Psoas muscle (tissue), 8 donors: ENCODE results near the gene CLPTM1L. TPM values are rescaled to one million over a fixed set of nuclear protein-coding genes. Genes with fewer than 3 reads are reported as not detected.

Source experiments
- ATAC-seq, 4 donors: fragments of 200-7000 bp; cut with Tn5 transposase; one replicate each; pipeline ENCODE4 v1.9.1; 2020; ENCODE audit warnings: moderate library complexity in 3 of 4, mild to moderate bottlenecking in 2 of 4
- DNase-seq, 2 donors: peaks; one replicate each; pipeline ENCODE4 v3.0.0-alpha.2; 2020
- H3K27ac ChIP-seq: fragments of 200-600 bp; one replicate; pipeline ENCODE4 v1.8.0; 2022
- H3K27me3 ChIP-seq, 3 donors: fragments of 200-600 bp in 1 of 3; one replicate each; pipeline versions ENCODE4 v1.6.1 to v1.8.0; 2013 to 2022; ENCODE audit warnings: low read length in 2 of 3, mild to moderate bottlenecking in 2 of 3, moderate library complexity in 1 of 3; ENCODE audit not compliant: insufficient read depth in 3 of 3
- H3K36me3 ChIP-seq, 2 donors: fragments of 200-600 bp in 1 of 2; one replicate each; pipeline versions ENCODE4 v1.6.1 to v1.8.0; 2013 to 2022; ENCODE audit warnings: low read depth in 1 of 2, mild to moderate bottlenecking in 1 of 2, moderate library complexity in 1 of 2; ENCODE audit not compliant: insufficient read depth in 1 of 2
- H3K4me1 ChIP-seq: fragments of 200-600 bp; one replicate; pipeline ENCODE4 v1.8.0; 2022
- H3K4me3 ChIP-seq: fragments of 200-600 bp; one replicate; pipeline ENCODE4 v1.8.0; 2022; ENCODE audit warnings: mild to moderate bottlenecking
- H3K9me3 ChIP-seq: fragments of 200-600 bp; one replicate; pipeline ENCODE4 v1.8.0; 2022
- WGBS, 3 donors: extraction: QIAGEN DNeasy Blood & Tissue Kit; methylation state at CpG; one replicate each; pipeline versions ENCODE4 v1.1.6 to v1.1.7; 2013; 5-methylcytosine and 5-hydroxymethylcytosine counted together
- intact Hi-C, 2 donors: fragments of 100-400 bp; cut with DNase I; formaldehyde crosslinking; loops; one replicate each; pipeline versions ENCODE4 v1.11.0 to v1.14.2; 2022
- polyA plus RNA-seq, 3 donors: library from polyadenylated mRNA; stranded (reverse); fragments of 200-250 nt; gene quantifications; one replicate each; pipeline ENCODE4 v1.2.3, GENCODE V29; 2013
- total RNA-seq, 4 donors: library from RNA; stranded (reverse); fragmentation: NEBNext Ultra II Directional in 2 of 4; extraction: Animal tissue kit (Norgen Biotek cat#: 25700) in 2 of 4; gene quantifications; one replicate each; pipeline versions ENCODE4 v1.2.1 to v1.2.4, GENCODE V29; 2021 to 2023
- TF ChIP-seq, protein P1 (sequence below): fragments of 200-600 bp; IDR thresholded peaks from one replicate; pipeline ENCODE4 v1.8.0; 2022; ENCODE audit warnings: antibody characterized with exemption
- donor health status: healthy with polysubstance abuse.
- donor health status: DM: no; HTN: no; CAD: no; lungs with moderate emphysema.
- donor health status: Bipolar disorder and iron deficiency.
- donor health status: healthy.
- donor health status: DM: yes; HTN: yes; CAD: no.
- donor health status: DM: no; HTN: no; CAD: no.
- donor health status: DM: no; HTN: no; CAD: no.
- donor health status: DM: yes; HTN: yes; CAD: no.

Gene CLPTM1L
- total and polyA plus RNA-seq, 7 donors: 24.2 to 92.4 (median 34.8) TPM

GRCh38 chr5:1270426-1270825, 74.5 kb downstream of the CLPTM1L start:
- Histone ChIP-seq H3K27ac (no peak overlapping the region), H3K27me3 (peaks cover 0 to 2% (median 0%) of the 10 kb centered on the region in 3 donors), H3K4me3 (no peak overlapping the region), H3K36me3 (no peaks in the 10 kb centered on the region), H3K9me3 (no peaks in the 10 kb centered on the region), H3K4me1 (no peaks in the 10 kb centered on the region)
- intact Hi-C loops: no loop called here
- ATAC-seq (no peak), DNase-seq (no peak)
- TF ChIP-seq, protein P1, sequence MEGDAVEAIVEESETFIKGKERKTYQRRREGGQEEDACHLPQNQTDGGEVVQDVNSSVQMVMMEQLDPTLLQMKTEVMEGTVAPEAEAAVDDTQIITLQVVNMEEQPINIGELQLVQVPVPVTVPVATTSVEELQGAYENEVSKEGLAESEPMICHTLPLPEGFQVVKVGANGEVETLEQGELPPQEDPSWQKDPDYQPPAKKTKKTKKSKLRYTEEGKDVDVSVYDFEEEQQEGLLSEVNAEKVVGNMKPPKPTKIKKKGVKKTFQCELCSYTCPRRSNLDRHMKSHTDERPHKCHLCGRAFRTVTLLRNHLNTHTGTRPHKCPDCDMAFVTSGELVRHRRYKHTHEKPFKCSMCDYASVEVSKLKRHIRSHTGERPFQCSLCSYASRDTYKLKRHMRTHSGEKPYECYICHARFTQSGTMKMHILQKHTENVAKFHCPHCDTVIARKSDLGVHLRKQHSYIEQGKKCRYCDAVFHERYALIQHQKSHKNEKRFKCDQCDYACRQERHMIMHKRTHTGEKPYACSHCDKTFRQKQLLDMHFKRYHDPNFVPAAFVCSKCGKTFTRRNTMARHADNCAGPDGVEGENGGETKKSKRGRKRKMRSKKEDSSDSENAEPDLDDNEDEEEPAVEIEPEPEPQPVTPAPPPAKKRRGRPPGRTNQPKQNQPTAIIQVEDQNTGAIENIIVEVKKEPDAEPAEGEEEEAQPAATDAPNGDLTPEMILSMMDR: no peak
- WGBS, 3 donors: 91 to 93% (median 91%) methylated on average over 22 of the region's 22 CpGs

GRCh38 chr5:1268666-1269065, 76.2 kb downstream of the CLPTM1L start:
- no peaks in the 10 kb centered on the region for H3K4me1 ChIP-seq
- no peak overlapping the region for H3K4me3 ChIP-seq
- WGBS, 3 donors: 74 to 84% (median 78%) methylated on average over 13 of the region's 13 CpGs
- H3K27ac ChIP-seq: no peak overlapping the region
- peaks cover 0 to 2% (median 0%) of the 10 kb centered on the region in 3 donors for H3K27me3 ChIP-seq
- ATAC-seq (no peak), DNase-seq (no peak)
- TF ChIP-seq, protein P1: no peak
- intact Hi-C loops: no loop called here
- no peaks in the 10 kb centered on the region for H3K9me3 ChIP-seq
- H3K36me3 ChIP-seq: no peaks in the 10 kb centered on the region

- no peak for DNase-seq
- H3K9me3 ChIP-seq: no peaks in the 10 kb centered on the region
- H3K4me3 ChIP-seq: no peak overlapping the region
- TF ChIP-seq, protein P1: no peak
- no peak overlapping the region for H3K27ac ChIP-seq
- peaks cover 0 to 2% (median 0%) of the 10 kb centered on the region in 3 donors for H3K27me3 ChIP-seq
- no peaks in the 10 kb centered on the region for H3K4me1 ChIP-seq
- H3K36me3 ChIP-seq: no peaks in the 10 kb centered on the region
- intact Hi-C loops: no loop called here
- WGBS, 3 donors: 84 to 87% (median 84%) methylated on average over 13 of the region's 13 CpGs
- ATAC-seq: no peak
Observed at GRCh38 chr5:1268056-1268455, 76.8 kb downstream of the CLPTM1L start.

Other genes starting within 250 kb of the CLPTM1L start
- gene SLC12A7, start 233.0 kb downstream of the CLPTM1L start, total RNA-seq: 10 to 100 TPM in 3 of 4 donors, 1 to 10 TPM in 1; 4.5 to 22.0 (median 15.1) TPM
- gene SLC12A7, start 233.0 kb downstream of the CLPTM1L start, polyA plus RNA-seq: 1 to 10 TPM; 2.3 to 3.8 (median 2.3) TPM
- not detected for gene SLC6A19, start 143.5 kb downstream of the CLPTM1L start, total RNA-seq
- gene SLC6A19, start 143.5 kb downstream of the CLPTM1L start, polyA plus RNA-seq: under 1 TPM in 2 of 3 donors, not detected in 1; 0.03 to 0.08 TPM
- not detected for gene SLC6A18, start 119.7 kb downstream of the CLPTM1L start, total RNA-seq
- gene SLC6A18, start 119.7 kb downstream of the CLPTM1L start, polyA plus RNA-seq: not detected
- gene TERT, start 50.0 kb downstream of the CLPTM1L start, total RNA-seq: not detected
- gene TERT, start 50.0 kb downstream of the CLPTM1L start, polyA plus RNA-seq: not detected
- not detected for gene SLC6A3, start 100.3 kb upstream of the CLPTM1L start, total RNA-seq
- gene SLC6A3, start 100.3 kb upstream of the CLPTM1L start, polyA plus RNA-seq: under 1 TPM in 2 of 3 donors, not detected in 1; under 0.01 to 0.01 TPM
- 1 to 10 TPM; 4.7 to 6.2 (median 6.1) TPM for gene LPCAT1, start 178.9 kb upstream of the CLPTM1L start, total RNA-seq
- 1 to 10 TPM; 2.4 to 4.2 (median 3.4) TPM for gene LPCAT1, start 178.9 kb upstream of the CLPTM1L start, polyA plus RNA-seq